Stimulated activated CD4-positive, alpha-beta T cell treated with anti-CD3 and anti-CD28 coated beads, TNF-alpha, amount 100 ng/mL, for 24 hours (primary cell): Measurements from ENCODE around the gene ZNF667.
A peak's percentile ranks its signal among the peaks of the same experiment; 100 is the strongest.

Experiments used
- DNase-seq, 3 experiments: peaks; one replicate each; pipeline ENCODE4 v3.0.0-alpha.2; 2020; ENCODE audit warnings: low read depth in 3 of 3

The ZNF667 gene

DNA sequence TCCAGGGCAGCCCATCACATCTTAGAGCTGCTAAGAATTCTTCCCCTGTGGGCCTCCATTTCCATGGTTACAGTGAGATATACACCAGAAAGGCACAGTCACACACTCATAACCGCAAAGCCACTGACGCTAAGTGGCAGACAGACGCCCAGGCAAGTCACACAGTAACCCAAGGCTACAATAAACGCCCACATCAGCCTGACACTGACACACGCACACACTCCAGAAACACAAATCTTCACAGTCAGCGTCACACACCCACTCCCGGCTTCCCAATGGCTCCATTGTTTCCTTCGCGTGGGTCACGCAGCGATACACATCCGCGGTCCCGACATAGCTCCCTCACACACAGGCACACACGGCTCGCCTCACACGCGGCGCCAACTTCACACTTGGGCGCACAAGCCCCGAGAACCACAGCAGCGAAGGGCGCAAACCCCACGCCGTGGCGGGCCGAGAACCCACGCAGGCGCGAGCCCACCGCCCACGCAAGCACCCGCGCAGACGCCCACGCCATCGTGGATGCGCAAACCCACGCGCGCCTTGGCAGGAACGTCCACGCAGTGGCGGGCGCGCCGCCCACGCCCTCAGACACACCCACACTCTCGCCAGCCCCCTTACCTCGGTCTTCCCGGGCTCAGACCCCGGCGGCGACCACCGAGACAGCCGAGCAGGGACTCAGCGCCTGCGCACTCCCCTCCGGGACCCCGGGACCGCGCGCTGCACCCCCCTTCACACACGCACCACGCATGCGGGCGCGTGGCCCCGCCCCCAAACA is at the start of gene ZNF667:
Gene ZNF667, minus strand, starts transcription at position 695 of the 778 bp plus-strand sequence. CDS start 14,975 bp downstream, outside the sequence.
- DNase-seq = peak; percentile 0 to 8 (median 0)

DNA sequence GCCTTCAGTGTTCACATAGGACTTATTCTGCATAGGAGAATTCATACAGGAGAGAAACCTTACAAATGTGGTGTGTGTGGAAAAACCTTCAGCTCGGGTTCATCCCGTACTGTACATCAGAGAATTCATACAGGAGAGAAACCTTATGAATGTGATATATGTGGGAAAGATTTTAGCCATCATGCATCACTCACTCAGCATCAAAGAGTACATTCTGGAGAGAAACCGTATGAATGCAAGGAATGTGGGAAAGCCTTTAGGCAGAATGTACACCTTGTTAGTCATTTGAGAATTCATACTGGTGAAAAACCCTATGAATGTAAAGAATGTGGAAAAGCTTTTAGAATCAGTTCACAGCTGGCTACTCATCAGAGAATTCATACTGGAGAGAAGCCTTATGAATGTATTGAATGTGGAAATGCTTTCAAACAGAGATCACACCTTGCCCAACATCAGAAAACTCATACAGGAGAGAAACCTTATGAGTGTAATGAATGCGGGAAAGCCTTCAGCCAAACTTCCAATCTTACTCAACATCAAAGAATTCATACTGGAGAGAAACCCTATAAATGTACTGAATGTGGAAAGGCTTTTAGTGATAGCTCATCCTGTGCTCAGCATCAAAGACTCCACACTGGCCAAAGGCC is 48.2 kb upstream of the ZNF667 start:
- DNase-seq = no peak

DNA sequence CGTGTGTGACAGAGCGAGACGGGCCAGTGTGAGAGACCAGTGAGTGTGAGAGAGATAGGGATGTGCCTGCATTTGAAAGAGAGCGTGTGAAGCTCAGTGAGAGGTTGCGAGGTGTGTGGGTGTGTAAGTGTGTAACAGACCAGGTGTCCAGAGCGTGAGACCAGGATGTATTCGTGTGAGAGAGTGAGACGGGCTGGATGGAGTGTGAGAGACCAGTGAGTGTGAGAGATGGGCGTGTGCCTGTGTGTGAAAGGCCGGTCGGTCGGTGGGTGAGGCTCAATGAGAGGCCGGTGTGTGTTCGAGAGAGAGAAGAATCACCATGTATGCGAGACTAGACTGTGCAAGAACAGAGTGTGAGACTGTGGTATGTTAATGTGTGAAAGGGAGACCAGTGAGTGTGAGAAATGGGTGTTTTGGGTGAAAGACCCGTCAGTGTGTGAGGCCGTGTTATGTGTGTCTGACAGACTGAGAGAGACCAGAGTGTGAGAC is 31.2 kb upstream of the ZNF667 start:
- no peak for DNase-seq

DNA sequence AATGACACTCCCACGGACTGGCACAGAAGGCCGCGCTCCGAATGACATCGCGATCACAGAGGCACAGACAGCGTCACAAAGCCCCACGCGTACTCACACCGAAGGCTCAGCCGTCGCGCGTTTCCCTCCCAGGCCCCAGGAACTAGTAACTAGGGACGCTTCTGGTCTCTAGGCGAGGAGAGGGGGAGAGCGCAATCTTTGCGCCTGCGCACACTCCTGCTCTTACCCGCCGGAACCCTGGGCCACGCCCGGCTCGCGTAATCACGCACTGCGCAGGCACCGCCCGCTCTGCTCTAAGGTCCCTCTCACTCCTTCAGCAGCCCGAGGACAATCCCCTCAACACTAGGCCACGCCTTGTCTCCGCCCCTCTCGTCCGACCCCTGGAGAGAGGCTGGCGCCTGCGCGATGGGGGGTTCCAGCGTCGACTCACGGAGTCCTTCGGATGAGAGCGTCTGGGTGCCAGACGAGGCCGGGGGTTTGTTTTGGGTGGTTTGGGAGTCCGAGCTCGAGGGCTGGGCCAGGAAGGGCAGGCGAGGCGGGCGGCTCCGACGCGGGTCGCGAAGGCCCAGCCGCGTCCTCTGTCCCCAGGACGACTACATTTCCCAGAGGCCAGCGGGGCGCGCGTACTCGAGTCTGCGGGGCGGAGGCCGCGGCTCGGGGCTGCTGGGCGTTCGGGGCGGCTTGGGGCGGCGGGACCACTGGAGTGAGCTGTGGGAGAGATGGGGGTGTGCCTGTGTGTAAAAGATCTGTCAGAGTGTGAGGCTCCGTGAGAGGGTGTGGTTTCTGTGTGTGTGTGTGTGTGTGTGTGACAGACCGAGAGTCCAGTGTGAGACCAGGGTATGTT is 30.5 kb upstream of the ZNF667 start, which contains the start of gene ZNF471:
Gene ZNF471, plus strand, starts transcription at position 410 of the 844 bp plus-strand sequence. CDS start 3,717 bp downstream, outside the sequence.
- peak; percentile 54 to 80 (median 65) for DNase-seq

DNA sequence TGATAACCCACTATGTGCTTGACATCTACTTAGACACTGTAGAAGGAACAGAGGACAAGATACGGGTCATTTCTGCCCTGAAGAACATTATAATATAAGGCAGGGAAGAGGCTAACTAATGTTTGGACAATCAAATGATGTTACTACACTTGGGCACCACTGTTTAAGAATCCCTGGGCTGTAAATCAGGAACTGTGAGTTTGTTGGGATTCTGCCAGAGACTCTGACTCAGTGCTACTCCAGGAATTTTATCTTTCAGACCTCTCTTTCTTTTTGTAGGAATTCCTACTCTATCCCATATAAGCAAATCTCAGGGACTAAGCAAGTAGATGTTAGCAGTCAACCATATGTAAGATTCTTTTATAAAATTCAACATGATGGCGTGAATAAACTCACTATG is 27.4 kb upstream of the ZNF667 start:
- no peak for DNase-seq

DNA sequence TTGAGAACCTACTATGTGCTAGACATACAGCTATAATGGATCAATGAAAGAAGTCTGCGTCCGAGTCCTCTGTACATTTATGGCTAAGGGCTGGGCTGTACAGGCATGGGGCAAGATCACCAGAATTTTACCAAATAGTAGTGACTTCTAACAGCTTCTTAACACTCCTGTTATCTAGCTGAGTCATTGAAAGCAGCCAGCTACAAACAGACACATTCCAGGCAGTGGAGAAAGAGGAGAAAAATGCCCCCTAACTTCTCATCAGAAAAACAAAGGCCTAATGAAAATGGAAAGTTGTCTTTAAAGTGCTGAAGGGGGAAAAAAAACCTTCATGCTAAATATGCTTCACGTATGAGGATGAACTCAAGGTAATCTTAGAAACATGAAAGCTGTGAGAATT is 14.3 kb upstream of the ZNF667 start:
- no peak for DNase-seq

DNA sequence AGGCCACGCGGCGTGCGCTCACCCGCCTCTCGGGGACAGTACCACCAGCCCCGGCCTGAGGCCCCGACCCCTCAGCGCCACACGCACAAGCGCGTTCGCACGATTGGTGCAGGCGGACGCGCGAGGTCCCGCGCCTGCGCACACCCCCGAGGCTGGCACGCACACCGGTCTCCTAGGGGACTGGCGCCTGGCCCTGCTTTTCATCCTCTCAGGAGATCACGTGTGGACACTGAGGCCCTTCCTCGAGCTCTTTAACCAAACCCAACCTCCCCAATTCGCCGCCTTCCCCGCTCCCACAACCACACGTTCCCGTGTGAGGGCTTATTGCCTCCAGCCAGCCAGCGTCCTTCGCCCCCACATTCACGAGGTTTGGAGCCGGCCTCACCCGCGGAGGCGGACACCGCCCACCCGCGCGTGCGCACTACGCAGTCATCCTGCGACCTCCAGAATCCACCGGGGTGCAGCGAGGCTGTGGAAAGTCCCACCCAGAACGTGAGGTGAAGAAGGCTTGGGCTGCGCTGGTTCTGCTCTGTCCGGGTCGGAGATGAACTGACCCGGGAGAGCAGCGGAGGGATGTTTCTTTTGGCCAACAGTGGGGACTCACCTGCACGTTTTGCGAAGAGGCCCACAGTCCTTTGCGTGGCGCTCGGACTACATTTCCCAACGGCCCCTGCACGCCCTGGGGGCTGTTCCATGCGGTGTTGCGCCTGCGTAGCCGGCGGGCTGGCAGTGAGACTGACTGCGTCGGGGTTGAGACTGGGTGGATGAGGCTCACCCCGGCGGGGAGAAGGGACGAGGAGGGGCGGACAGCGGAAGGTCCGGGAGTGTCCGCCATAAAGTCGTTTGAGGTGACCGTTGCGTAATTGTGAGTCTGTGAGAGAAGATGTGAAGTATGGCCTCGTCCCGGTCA is 539 bp upstream of the ZNF667 start:
- DNase-seq = peak; percentile 10 to 59 (median 33)

DNA sequence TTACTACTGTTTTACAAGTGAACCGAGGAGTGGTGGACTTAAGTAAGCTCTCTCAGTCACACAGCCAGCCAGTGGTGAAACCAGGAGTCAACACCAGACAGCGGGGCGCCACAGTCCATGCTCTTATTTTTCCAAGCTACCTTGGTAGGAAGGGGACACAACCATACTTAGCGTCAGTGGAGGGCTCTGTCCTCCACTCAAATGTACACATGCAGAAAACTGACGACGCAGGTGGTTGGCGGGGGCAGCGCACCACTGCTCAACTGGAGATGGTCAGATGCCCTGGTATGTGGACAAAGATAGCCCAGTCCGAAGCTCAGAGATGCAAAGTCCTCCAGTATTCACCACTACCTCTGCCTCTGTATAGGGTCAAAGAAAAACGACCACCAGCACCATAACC is 1.1 kb downstream of the ZNF667 start:
- no peak for DNase-seq

DNA sequence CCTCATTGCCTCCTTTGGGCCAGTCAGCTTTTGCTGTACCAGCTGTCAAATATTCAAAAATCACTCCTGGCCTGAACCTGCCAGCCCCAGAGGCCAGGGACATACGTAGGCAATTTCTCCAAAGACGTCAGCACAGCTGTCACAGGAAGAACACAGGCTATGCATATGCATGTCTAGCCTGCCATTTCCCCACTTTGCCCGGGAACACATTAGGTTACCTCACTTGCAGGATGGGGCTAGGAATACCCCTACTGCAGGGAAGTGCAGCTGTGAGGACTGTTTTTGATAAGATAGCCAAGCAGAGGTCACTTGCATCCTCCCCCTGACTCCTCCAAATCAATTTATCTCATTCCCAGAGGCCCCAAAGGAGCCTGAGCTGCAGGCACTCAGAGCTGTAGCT is 2.8 kb downstream of the ZNF667 start:
- DNase-seq = no peak

DNA sequence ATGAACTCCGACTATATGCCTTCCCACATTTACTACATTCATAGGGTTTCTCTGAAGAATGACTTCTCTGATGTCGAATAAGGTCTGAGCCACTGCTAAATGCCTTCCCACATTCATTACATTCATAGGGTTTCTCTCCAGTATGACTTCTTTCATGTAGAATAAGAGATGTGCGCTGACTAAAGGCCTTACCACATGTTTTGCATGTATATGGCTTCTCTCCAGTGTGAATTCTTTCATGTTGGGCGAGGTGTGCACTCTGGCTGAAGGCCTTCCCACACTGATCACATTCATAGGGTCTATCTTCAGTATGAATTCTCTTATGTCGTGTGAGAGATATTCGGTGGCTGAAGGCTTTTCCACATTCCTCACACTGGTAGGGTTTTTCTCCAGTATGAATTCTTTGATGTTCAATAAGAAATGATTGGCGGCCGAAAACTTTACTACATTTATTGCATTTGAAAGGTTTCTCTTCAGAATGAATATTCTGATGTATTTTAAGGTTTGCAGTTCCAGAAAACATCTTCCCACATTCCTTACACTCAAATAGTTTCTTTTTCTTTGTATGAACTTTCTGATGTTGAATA is 35.8 kb downstream of the ZNF667 start:
- DNase-seq = no peak

DNA sequence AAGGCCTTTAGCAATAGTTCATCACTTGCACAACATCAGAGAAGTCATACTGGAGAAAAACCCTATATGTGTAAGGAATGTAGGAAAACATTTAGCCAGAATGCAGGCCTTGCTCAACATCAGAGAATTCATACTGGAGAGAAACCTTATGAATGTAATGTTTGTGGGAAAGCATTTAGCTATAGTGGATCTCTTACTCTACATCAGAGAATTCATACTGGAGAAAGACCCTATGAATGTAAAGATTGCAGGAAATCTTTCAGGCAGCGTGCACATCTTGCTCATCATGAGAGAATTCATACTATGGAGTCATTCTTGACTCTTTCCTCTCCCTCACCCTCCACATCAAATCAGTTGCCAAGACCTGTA is 53.2 kb downstream of the ZNF667 start:
- DNase-seq = no peak

DNA sequence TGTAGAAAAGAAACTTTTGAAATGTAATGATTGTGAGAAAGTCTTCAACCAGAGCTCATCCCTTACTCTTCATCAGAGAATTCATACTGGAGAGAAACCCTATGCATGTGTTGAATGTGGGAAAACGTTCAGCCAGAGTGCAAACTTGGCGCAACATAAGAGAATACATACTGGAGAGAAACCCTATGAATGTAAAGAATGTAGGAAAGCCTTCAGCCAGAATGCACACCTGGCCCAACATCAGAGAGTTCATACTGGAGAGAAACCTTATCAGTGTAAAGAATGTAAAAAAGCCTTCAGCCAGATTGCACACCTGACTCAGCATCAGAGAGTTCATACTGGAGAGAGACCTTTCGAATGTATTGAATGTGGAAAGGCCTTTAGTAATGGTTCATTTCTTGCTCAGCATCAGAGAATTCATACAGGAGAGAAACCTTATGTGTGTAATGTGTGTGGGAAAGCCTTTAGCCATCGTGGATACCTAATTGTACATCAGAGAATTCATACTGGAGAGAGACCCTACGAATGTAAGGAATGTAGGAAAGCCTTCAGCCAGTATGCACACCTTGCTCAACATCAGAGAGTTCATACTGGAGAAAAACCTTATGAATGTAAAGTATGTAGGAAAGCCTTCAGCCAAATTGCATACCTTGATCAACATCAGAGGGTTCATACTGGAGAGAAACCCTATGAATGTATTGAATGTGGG is 53.7 kb downstream of the ZNF667 start:
- DNase-seq = no peak

DNA sequence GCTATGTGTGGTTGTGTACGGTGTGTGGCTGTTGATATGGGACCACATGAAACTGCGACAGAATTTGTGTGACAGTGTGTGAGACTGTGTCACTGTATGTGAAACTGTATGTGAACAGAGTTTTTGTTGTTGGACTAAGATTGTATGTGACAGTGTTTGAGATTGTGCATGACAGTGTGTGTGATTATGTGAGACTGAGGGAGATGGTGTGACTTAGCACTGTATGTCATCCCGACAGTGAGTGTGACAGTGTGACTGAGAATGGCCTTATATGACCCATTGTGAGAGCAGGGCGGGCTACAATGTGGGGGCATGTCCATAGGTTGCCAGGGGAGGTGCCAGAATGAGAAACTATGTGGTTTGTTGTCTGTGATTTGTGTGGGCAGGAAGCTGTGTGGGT is 72.1 kb downstream of the ZNF667 start:
- no peak for DNase-seq

DNA sequence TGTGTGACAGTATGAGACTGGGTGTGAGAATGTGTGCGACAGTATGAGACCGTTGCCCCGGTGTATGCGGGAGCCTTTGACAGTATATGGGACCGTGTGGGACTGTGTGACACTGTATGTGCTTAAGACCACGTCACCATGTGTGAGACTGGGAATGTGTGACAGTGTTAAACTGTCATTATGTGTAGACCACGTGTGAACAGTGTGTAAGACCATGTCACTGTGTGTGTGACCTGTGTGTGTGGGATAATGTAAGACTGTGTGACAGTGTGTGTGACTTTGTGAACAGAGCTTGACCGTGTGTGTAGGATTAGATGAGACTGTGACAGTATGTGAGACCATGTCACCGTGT is 72.5 kb downstream of the ZNF667 start:
- no peak for DNase-seq

DNA sequence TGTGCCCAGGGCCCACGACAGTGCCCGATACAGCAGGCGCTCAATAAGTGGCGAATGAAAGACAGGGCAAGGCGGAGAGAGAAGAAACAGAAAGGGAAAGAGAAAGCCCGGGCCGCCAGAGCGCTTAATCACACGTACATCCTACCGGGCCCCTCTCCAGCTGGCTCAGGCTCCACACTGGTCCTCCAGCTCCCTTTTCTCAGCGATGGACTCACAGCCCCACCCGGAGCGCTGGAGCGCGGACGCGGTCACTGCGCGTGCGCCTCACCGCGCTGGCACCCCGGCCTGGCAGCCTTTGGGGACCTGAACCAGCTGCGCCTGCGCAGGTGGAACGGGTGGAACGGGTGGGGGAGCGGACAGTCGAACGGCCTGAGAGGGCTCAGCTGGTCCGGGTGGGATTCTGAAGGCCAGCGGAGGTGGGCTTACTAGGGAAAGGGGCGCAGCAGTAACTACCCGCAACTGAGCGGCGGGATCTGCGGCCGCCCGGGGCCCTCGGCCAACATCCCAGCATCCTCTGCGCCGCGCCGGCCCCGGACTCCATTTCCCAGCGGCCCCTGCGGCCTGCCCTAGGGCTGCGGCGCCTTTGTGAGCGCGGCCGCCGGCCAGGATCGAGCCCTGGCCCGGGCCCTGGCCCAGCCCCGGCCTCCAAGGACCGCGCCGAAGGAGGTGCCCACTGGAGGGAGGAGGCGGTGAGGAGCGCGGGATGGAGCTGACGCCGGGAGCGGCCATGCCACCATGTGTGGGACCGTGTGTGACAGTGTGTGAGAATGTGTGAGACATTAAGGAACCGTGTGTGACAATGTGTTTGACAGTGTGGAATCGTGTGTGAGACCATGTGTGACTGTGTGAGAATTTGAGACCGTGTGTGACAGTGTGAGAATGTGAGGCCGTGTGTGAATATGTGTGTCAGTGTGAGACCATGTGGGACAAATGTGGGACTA is 73.1 kb downstream of the ZNF667 start, which contains the start of gene ZNF583:
Gene ZNF583, plus strand, starts transcription at position 569 of the 941 bp plus-strand sequence. CDS start 2,783 bp downstream, outside the sequence.
- peak; percentile 78 to 86 (median 80) for DNase-seq

DNA sequence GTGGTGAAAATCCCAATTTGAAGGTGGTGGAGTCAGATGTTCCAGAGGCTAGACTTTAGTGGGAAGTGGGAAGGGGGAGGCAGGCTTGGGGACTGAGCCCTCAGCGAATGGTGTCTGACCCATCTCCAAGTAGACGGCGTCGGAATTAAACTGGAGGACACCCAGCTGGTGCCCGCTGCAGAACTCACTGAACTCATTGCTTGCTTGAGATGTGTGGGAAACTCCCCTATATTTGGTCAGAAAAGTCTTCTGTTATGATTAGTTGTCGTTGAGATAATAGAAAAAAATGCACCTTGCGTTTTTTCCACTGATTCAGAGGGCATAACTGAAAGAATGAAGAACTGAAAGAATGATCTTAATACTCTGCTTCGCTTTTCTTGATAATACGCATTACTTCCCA is 73.9 kb downstream of the ZNF667 start:
- peak in 1 of 3 experiments; percentile 8 for DNase-seq

DNA sequence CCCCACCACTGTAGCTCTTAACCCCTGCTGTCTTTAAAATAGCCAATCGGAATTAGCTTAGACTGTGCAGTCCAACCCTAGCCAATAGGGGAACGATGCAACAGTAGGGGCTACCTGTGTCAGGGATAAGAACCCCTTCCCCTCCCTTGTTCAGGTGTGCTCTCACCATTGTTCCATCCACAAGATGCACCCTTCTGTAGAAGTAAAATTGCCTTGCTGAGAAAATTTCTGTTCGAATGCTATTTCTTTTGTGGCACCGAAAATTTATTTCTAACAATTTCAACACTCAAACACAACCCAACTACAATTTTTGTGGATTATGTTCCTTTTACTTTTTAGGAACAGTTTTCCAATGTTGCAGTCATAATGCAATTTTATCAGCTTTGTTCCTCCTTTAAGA is 76.7 kb downstream of the ZNF667 start:
- no peak for DNase-seq

DNA sequence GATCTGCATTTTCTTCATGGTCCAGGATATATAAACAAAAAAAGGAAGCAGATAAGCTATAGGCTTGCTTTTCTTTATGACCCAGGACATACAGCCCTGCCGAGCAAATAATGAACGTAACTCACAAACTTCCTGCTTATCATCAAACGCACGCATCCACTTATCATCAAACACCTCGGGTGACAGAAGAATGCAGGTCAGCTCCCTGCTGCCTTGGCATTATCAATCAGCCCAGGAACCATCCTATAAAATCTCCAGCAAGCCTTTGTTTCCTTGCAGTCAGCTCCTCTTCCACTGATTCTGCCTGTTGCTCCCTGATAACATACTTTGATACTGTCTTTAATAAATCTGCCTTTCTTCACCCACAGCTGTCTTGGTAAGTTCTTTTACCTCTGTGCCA is 78.3 kb downstream of the ZNF667 start:
- no peak for DNase-seq
